CD4-positive, alpha-beta T cell (primary cell): ENCODE measurements around the gene LTA4H. TPM values are rescaled to one million over a fixed set of nuclear protein-coding genes. Genes with fewer than 3 reads are reported as not detected.
"Not testable (repeated sequence)": the region's sequence is repeated elsewhere in the genome, so short reads cannot be mapped to it uniquely, and the experiment has no call there.

ENCODE experiments used
- ATAC-seq: fragments of 200-7000 bp; cut with Tn5 transposase; one replicate; pipeline ENCODE4 v1.10.0; 2022; ENCODE audit warnings: mild to moderate bottlenecking; ENCODE audit not compliant: poor library complexity
- CTCF ChIA-PET: fragments of 350-600 bp; sonication (Branson Sonifier 250); formaldehyde crosslinking; loops from one replicate; lab custom pipeline; 2021; ENCODE audit warnings: antibody characterized with exemption, inconsistent platforms; lab: Charles Lee
- POLR2A ChIA-PET: fragments of 350-600 bp; sonication (Branson Sonifier 250); formaldehyde crosslinking; loops from one replicate; lab custom pipeline; 2021; ENCODE audit warnings: antibody characterized with exemption, inconsistent platforms; lab: Charles Lee
- DNase-seq, 14 experiments: peaks; one replicate each; pipeline ENCODE4 v3.0.0-alpha.2; 2013 to 2020; ENCODE audit warnings: mixed read lengths in 2 of 14
- H3K27ac ChIP-seq, 2 donors: one replicate each; pipeline versions ENCODE4 v1.5.1 to v1.7.0; 2013; ENCODE audit warnings: low read length in 2 of 2, low read depth in 1 of 2, mild to moderate bottlenecking in 1 of 2
- H3K27me3 ChIP-seq, 2 experiments: 1 replicate in 1 of 2; 2 replicates in 1 of 2; pipeline versions ENCODE4 v1.6.1 to v1.7.0; 2013; ENCODE audit warnings: low read length in 2 of 2, control low read depth in 1 of 2, mild to moderate bottlenecking in 1 of 2, moderate library complexity in 1 of 2; ENCODE audit not compliant: insufficient read depth in 2 of 2, control insufficient read depth in 1 of 2
- H3K36me3 ChIP-seq: one replicate; pipeline ENCODE4 v1.6.1; 2013; ENCODE audit warnings: low read length, control low read depth; ENCODE audit not compliant: insufficient read depth
- H3K4me1 ChIP-seq: one replicate; pipeline ENCODE4 v1.6.1; 2013; ENCODE audit warnings: low read length, control low read depth; ENCODE audit not compliant: insufficient read depth
- H3K4me3 ChIP-seq: one replicate; pipeline ENCODE4 v1.5.1; 2013; ENCODE audit warnings: mild to moderate bottlenecking, low read length, moderate library complexity
- H3K9me3 ChIP-seq, 2 experiments: 1 replicate in 1 of 2; 2 replicates in 1 of 2; pipeline versions ENCODE4 v1.6.1 to v1.7.0; 2013; ENCODE audit warnings: low read length in 2 of 2, mild to moderate bottlenecking in 2 of 2, control low read depth in 1 of 2, moderate library complexity in 1 of 2; ENCODE audit not compliant: control insufficient read depth in 1 of 2, insufficient read depth in 1 of 2
- H3K27ac Mint-ChIP-seq: one replicate; pipeline ENCODE4 v1.8.0; 2020; ENCODE audit warnings: mixed read lengths
- H3K27me3 Mint-ChIP-seq: one replicate; pipeline ENCODE4 v1.8.0; 2021; ENCODE audit warnings: mixed read lengths
- H3K36me3 Mint-ChIP-seq: one replicate; pipeline ENCODE4 v1.8.0; 2021; ENCODE audit warnings: low read depth, mixed read lengths
- H3K4me1 Mint-ChIP-seq: one replicate; pipeline ENCODE4 v1.8.0; 2021; ENCODE audit warnings: low read depth, mixed read lengths
- H3K4me3 Mint-ChIP-seq: one replicate; pipeline ENCODE4 v1.8.0; 2020; ENCODE audit warnings: mild to moderate bottlenecking, mixed read lengths
- H3K9me3 Mint-ChIP-seq: one replicate; pipeline ENCODE4 v1.8.0; 2020; ENCODE audit warnings: mixed read lengths
- CTCF ChIP-seq: fragments of 200-600 bp; IDR thresholded peaks from one replicate; pipeline ENCODE4 v1.8.0; 2022; ENCODE audit warnings: antibody characterized with exemption, mild to moderate bottlenecking
- intact Hi-C, 2 experiments: fragments of 100-400 bp; cut with DNase I in 1 of 2; cut with micrococcal nuclease in 1 of 2; formaldehyde crosslinking; loops; one replicate each; pipeline versions ENCODE4 v1.15.1 to v1.9.0; 2023 to 2025; cut with DNase I, micrococcal nuclease
- total RNA-seq, 174 experiments: library from RNA in 2 of 174; stranded (reverse) in 2 of 174; gene quantifications; one replicate each; pipeline ENCODE4 v1.2.3 and lab custom pipeline; 2021 to 2026

Gene LTA4H
- total RNA-seq, 2 experiments from 2014 or later: 43.0 to 44.0 TPM

GRCh38 chr12:96069511-96070231 is 34.3 kb upstream of the LTA4H start:
- Histone ChIP-seq H3K9me3 (no peaks in the 10 kb centered on the region), H3K4me3 (no peak overlapping the region), H3K27me3 (no peaks in the 10 kb centered on the region), H3K4me1 (peaks cover 9% of the 10 kb centered on the region), H3K27ac (no peak overlapping the region), H3K36me3 (no peaks in the 10 kb centered on the region)
- ATAC-seq: no peak
- Mint-ChIP-seq H3K27ac (no peak overlapping the region), H3K4me1 (peaks cover 26% of the 10 kb centered on the region), H3K9me3 (no peaks in the 10 kb centered on the region), H3K4me3 (no peak overlapping the region), H3K27me3 (no peaks in the 10 kb centered on the region), H3K36me3 (no peaks in the 10 kb centered on the region)
- intact Hi-C loops: loop anchor here in 1 of 2 experiments (10.0 kb wide), 1 partner anchor 65 kb away; no protein-coding TSS in a partner anchor
- no peak for TF ChIP-seq CTCF
- ChIA-PET POLR2A (interaction anchor here (0.9 kb wide), 1 partner anchor 330 kb away, joined by 4 read pairs; the partner anchor contains the start of gene CDK17), CTCF (interaction anchor here (1.1 kb wide), 1 partner anchor 145 kb away, joined by 5 read pairs; no protein-coding TSS in a partner anchor)
- DNase-seq: no peak

GRCh38 chr12:96068636-96069035 is 33.2 kb upstream of the LTA4H start:
- H3K27ac ChIP-seq: no peak overlapping the region

GRCh38 chr12:96068111-96068510 is 32.7 kb upstream of the LTA4H start:
- Mint-ChIP-seq H3K9me3 (no peaks in the 10 kb centered on the region), H3K4me1 (peaks cover 32% of the 10 kb centered on the region), H3K36me3 (no peaks in the 10 kb centered on the region), H3K27me3 (no peaks in the 10 kb centered on the region), H3K4me3 (no peak overlapping the region), H3K27ac (no peak overlapping the region)
- no peak for DNase-seq
- intact Hi-C loops: loop anchor here in 1 of 2 experiments (10.0 kb wide), 1 partner anchor 67 kb away; no protein-coding TSS in a partner anchor
- Histone ChIP-seq H3K27me3 (no peaks in the 10 kb centered on the region), H3K36me3 (no peaks in the 10 kb centered on the region), H3K9me3 (no peaks in the 10 kb centered on the region), H3K27ac (no peak overlapping the region), H3K4me3 (no peak overlapping the region), H3K4me1 (peaks cover 15% of the 10 kb centered on the region)
- ChIA-PET POLR2A (no interaction called here), CTCF (interaction anchor here (1.3 to 5.7 kb wide), 3 partner anchors 27 to 147 kb away, joined by 3 to 29 read pairs (median 4); no protein-coding TSS in a partner anchor)
- no peak for TF ChIP-seq CTCF
- ATAC-seq: no peak

More at GRCh38 chr12:96068636-96069035, 33.2 kb upstream of the LTA4H start:
- ATAC-seq (no peak), DNase-seq (no peak)
- Mint-ChIP-seq H3K9me3 (no peaks in the 10 kb centered on the region), H3K27ac (no peak overlapping the region), H3K4me1 (peaks cover 35% of the 10 kb centered on the region), H3K27me3 (no peaks in the 10 kb centered on the region), H3K36me3 (no peaks in the 10 kb centered on the region), H3K4me3 (no peak overlapping the region)
- POLR2A ChIA-PET: interaction anchor here (0.9 kb wide), 1 partner anchor 332 kb away, joined by 4 read pairs; the partner anchor contains the start of gene CDK17
- no peaks in the 10 kb centered on the region for H3K27me3 ChIP-seq
- H3K4me3 ChIP-seq: no peak overlapping the region
- TF ChIP-seq CTCF: no peak
- intact Hi-C loops: loop anchor here in 1 of 2 experiments (10.0 kb wide), 1 partner anchor 66 kb away; no protein-coding TSS in a partner anchor
- H3K36me3 ChIP-seq: no peaks in the 10 kb centered on the region
- CTCF ChIA-PET: interaction anchor here (5.7 kb wide), 1 partner anchor 146 kb away, joined by 29 read pairs; no protein-coding TSS in a partner anchor
- peaks cover 15% of the 10 kb centered on the region for H3K4me1 ChIP-seq
- H3K9me3 ChIP-seq: no peaks in the 10 kb centered on the region

GRCh38 chr12:96065776-96066175 is 30.4 kb upstream of the LTA4H start:
- not testable (repeated sequence) for H3K9me3 ChIP-seq, H3K27ac ChIP-seq, DNase-seq, H3K4me3 ChIP-seq, ATAC-seq, H3K36me3 ChIP-seq, H3K27ac Mint-ChIP-seq, H3K27me3 Mint-ChIP-seq, H3K27me3 ChIP-seq, H3K4me3 Mint-ChIP-seq, H3K36me3 Mint-ChIP-seq, H3K9me3 Mint-ChIP-seq
- ChIA-PET POLR2A (interaction anchor here (0.8 to 1.4 kb wide), 3 partner anchors 140 to 451 kb away, joined by 3 to 6 read pairs (median 5); partner anchors contain the start of gene CDK17), CTCF (interaction anchor here (2.0 to 5.7 kb wide), 2 partner anchors 149 to 451 kb away, joined by 6 to 29 read pairs; no protein-coding TSS in a partner anchor)
- peaks cover 21% of the 10 kb centered on the region for H3K4me1 ChIP-seq
- H3K4me1 Mint-ChIP-seq: peaks cover 32% of the 10 kb centered on the region
- intact Hi-C loops: loop anchor here in 1 of 2 experiments (10.0 kb wide), 1 partner anchor 69 kb away; no protein-coding TSS in a partner anchor
